ENCODE results near the gene CSF1.

The CSF1 gene

GRCh38 chr1:109978761-109979488 is 68.3 kb downstream of the CSF1 start:
- DNase-seq (ENCODE audit: low spot score) = no peak

DNA sequence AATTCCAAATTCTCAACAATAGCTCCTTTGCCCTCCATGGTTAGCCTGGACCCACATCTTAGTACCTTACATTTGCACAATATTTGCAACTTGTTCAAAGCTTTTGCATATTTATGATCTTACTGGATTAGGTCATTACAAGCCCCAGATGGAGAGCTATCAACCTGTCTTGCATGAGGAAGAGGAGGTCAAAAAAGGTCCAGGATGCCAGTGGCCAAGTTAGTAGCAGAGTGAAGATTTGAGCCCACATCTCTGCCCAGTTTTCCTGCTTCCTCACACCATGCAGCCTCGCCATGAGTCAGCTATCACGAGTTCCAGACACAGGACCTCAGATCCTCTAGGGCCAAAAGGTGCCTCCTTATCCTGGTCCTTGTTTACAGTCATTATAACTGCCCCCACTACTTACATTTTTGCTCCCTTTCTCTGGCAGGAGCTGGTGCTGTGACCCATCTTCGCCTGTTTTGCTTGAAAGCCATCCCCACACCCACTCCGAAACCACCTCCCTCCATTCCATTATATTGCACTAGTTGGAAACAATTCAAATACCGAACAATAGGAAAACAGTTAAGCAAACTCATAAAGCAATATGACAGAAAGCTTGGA is 68.9 kb downstream of the CSF1 start:
- peak; percentile 80 for DNase-seq (ENCODE audit: low spot score)

All from kidney tubule cell (primary cell).